Activated gamma-delta T cell treated with anti-CD3 and anti-CD28 coated beads, Interleukin-2, amount 50 U/mL, for 16 hours (primary cell): ENCODE measurements around the gene LY6G6D.

Source experiments
- DNase-seq: peaks from one replicate; pipeline ENCODE4 v3.0.0-alpha.2; 2020; ENCODE audit warnings: low read depth

Gene LY6G6D

DNA sequence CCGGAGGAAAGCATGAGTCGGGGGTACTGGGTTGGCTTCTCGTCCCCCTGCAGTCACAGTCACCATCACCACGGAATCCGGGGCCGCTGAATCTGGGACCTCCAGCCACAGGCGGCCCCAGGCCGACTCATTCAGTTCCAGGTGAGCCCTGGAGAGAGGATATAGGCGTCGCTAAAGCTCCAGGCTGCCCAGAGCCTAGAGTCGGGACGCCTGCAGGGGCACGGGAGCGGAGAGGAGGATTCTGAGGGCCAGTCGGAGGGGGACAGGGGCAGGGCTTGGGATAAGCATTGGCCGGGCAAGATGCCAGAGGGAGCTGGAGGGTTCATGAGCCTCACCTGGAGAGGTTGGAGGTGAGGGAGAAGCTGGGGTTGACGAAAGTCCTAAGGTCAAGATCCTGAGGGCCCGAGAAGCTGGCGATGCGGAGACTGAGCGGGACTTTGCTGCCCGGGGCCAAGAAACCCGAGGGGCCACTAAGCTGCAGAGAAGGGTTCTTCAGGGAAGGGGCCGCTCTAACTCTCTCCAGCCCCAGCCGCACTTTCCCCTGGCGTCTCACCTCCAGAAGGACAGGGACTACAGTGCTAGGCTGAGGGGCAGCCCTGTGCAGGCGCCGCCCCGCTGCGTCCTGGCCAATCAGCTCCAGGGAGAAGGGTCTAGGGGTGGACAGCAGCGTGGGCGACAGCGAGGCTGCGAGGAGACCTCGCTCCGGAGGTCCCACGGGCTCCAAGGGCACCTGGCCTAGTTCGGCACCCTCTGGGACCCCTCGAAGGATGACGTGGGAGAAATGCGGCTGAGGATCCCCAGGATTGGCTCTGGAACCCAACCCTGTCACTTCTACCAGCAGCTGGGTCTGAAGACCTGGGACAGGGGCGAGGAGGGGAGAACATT, 51.0 kb downstream of the LY6G6D start:
- DNase-seq, result no peak

GRCh38 chr6:31767096-31767645, 52.0 kb downstream of the LY6G6D start:
- no peak for DNase-seq
